H1 (cell line): ENCODE measurements around the gene TBX4. TPM values are rescaled to one million over a fixed set of nuclear protein-coding genes. Genes with fewer than 3 reads are reported as not detected.
A peak's percentile ranks its signal among the peaks of the same experiment; 100 is the strongest.

Experiments used
- CTCF ChIA-PET: fragments of 300-600 bp; sonication (Branson Sonifier 250); formaldehyde crosslinking; loops from one replicate; lab custom pipeline; 2021; ENCODE audit not compliant: partially characterized antibody; lab: Charles Lee
- POLR2A ChIA-PET: fragments of 300-600 bp; sonication (Branson Sonifier 250); formaldehyde crosslinking; loops from one replicate; lab custom pipeline; 2021; ENCODE audit warnings: inconsistent platforms; ENCODE audit not compliant: partially characterized antibody; lab: Charles Lee
- DNase-seq, 2 experiments: peaks; one replicate each; pipeline versions ENCODE4 v3.0.0 to v3.0.0-alpha.2; 2010 to 2022; ENCODE audit warnings: low spot score in 2 of 2, low read depth in 1 of 2, mixed read lengths in 1 of 2
- FAIRE-seq: peaks from 2 replicates; lab custom pipeline; 2011; peaks lifted over from hg19 to GRCh38; lab: Jason Lieb, UNC
- H2AFZ ChIP-seq: 2 replicates; pipeline ENCODE4 v1.8.1; 2012; ENCODE audit warnings: low read length, inconsistent platforms
- H2AK5ac ChIP-seq: 2 replicates; pipeline ENCODE4 v1.6.1; 2013; ENCODE audit warnings: low read depth, low read length
- H2BK120ac ChIP-seq: replicated peaks from 2 replicates; pipeline ENCODE3; 2013; ENCODE audit warnings: low read depth, low read length, inconsistent platforms
- H2BK12ac ChIP-seq: 2 replicates; pipeline ENCODE4 v1.6.1; 2013; ENCODE audit warnings: low read depth, low read length
- H2BK15ac ChIP-seq: 2 replicates; pipeline ENCODE4 v1.6.1; 2013; ENCODE audit warnings: low read length
- H2BK20ac ChIP-seq: 2 replicates; pipeline ENCODE4 v1.6.1; 2013; ENCODE audit warnings: low read length
- H2BK5ac ChIP-seq: 2 replicates; pipeline ENCODE4 v1.6.1; 2013; ENCODE audit warnings: low read depth, low read length
- H3K14ac ChIP-seq: 2 replicates; pipeline ENCODE4 v1.6.1; 2013; ENCODE audit warnings: inconsistent platforms; ENCODE audit not compliant: insufficient read length
- H3K18ac ChIP-seq: 2 replicates; pipeline ENCODE4 v1.6.1; 2013; ENCODE audit warnings: low read length; ENCODE audit errors: extremely low read depth
- H3K23ac ChIP-seq: 2 replicates; pipeline ENCODE4 v1.6.1; 2013; ENCODE audit warnings: inconsistent platforms; ENCODE audit not compliant: insufficient read length
- H3K23me2 ChIP-seq: 2 replicates; pipeline ENCODE4 v1.6.1; 2013; ENCODE audit warnings: low read depth, low read length
- H3K27ac ChIP-seq: 2 replicates; pipeline ENCODE4 v1.6.1; 2011; ENCODE audit warnings: low read depth, low read length, inconsistent platforms
- H3K27me3 ChIP-seq, 4 experiments: replicated peaks in 1 of 4; 1 replicate in 1 of 4; 2 replicates in 3 of 4; pipeline versions ENCODE4 v1.6.1 to v1.8.1; 2011 to 2013; ENCODE audit warnings: low read length in 3 of 4, mild to moderate bottlenecking in 3 of 4, inconsistent platforms in 2 of 4, mixed read lengths in 2 of 4, moderate library complexity in 1 of 4; ENCODE audit not compliant: control insufficient read depth in 3 of 4, insufficient read depth in 3 of 4; ENCODE audit errors: extremely low read depth in 1 of 4
- H3K36me3 ChIP-seq, 4 experiments: 2 replicates each; pipeline versions ENCODE4 v1.6.1 to v1.8.1; 2011 to 2013; ENCODE audit warnings: mild to moderate bottlenecking in 4 of 4, low read length in 3 of 4, moderate library complexity in 2 of 4, control low read depth in 1 of 4, inconsistent platforms in 1 of 4; ENCODE audit not compliant: insufficient read depth in 4 of 4, control insufficient read depth in 2 of 4
- H3K4ac ChIP-seq: replicated peaks from 2 replicates; pipeline ENCODE3; 2013; ENCODE audit warnings: low read length, low read depth, mixed read lengths, inconsistent platforms; ENCODE audit not compliant: insufficient read length
- H3K4me1 ChIP-seq, 4 experiments: replicated peaks in 1 of 4; 1 replicate in 1 of 4; 2 replicates in 3 of 4; pipeline versions ENCODE4 v1.6.1 to v1.8.1; 2011 to 2013; ENCODE audit warnings: low read length in 3 of 4, inconsistent platforms in 2 of 4, mixed read lengths in 1 of 4; ENCODE audit not compliant: insufficient read depth in 4 of 4, control insufficient read depth in 3 of 4
- H3K4me2 ChIP-seq, 2 experiments: 2 replicates each; pipeline versions ENCODE4 v1.6.1 to v1.8.1; 2011 to 2013; ENCODE audit warnings: low read depth in 2 of 2, low read length in 2 of 2, control low read depth in 1 of 2, inconsistent platforms in 1 of 2, mild to moderate bottlenecking in 1 of 2; ENCODE audit not compliant: insufficient read depth in 1 of 2
- H3K4me3 ChIP-seq, 4 experiments: fragments of 200-600, 300-600 bp in 1 of 4; sonication (generic), shearing (Covaris generic), sonication (Bioruptor Twin) in 1 of 4; 2 replicates each; pipeline versions ENCODE4 v1.5.1 to v1.8.1; 2011 to 2016; ENCODE audit warnings: low read length in 4 of 4, low read depth in 3 of 4, control low read depth in 2 of 4, inconsistent platforms in 2 of 4, mild to moderate bottlenecking in 2 of 4, mixed read lengths in 1 of 4, moderate library complexity in 1 of 4; ENCODE audit not compliant: insufficient read depth in 2 of 4; ENCODE audit errors: extremely low read depth in 1 of 4
- H3K56ac ChIP-seq: replicated peaks from 2 replicates; pipeline ENCODE3; 2013; ENCODE audit warnings: low read depth, mild to moderate bottlenecking, mixed read lengths, low read length, inconsistent platforms; ENCODE audit not compliant: insufficient read length
- H3K79me1 ChIP-seq: 2 replicates; pipeline ENCODE4 v1.6.1; 2013; ENCODE audit warnings: low read depth, low read length, control low read depth
- H3K79me2 ChIP-seq, 2 experiments: 2 replicates each; pipeline versions ENCODE4 v1.6.1 to v1.8.1; 2012 to 2013; ENCODE audit warnings: low read length in 2 of 2, mild to moderate bottlenecking in 2 of 2, inconsistent platforms in 1 of 2; ENCODE audit not compliant: insufficient read depth in 2 of 2, control insufficient read depth in 1 of 2
- H3K9ac ChIP-seq, 4 experiments: replicated peaks in 1 of 4; 1 replicate in 1 of 4; 2 replicates in 3 of 4; pipeline versions ENCODE4 v1.6.1 to v1.8.1; 2011 to 2013; ENCODE audit warnings: low read depth in 3 of 4, low read length in 3 of 4, control low read depth in 2 of 4, mild to moderate bottlenecking in 2 of 4, moderate library complexity in 2 of 4, inconsistent platforms in 1 of 4; ENCODE audit errors: extremely low read depth in 1 of 4
- H3K9me3 ChIP-seq, 2 experiments: 2 replicates each; pipeline versions ENCODE4 v1.6.1 to v1.8.1; 2012 to 2013; ENCODE audit warnings: mild to moderate bottlenecking in 2 of 2, moderate library complexity in 2 of 2, control low read depth in 1 of 2, inconsistent platforms in 1 of 2, low read depth in 1 of 2, low read length in 1 of 2, mixed read lengths in 1 of 2; ENCODE audit not compliant: insufficient read depth in 2 of 2
- H4K20me1 ChIP-seq, 2 experiments: replicated peaks in 1 of 2; 2 replicates each; pipeline versions ENCODE3 to v1.8.1; 2011 to 2013; ENCODE audit warnings: inconsistent platforms in 2 of 2, low read length in 2 of 2, mild to moderate bottlenecking in 1 of 2; ENCODE audit not compliant: insufficient read depth in 2 of 2, control insufficient read depth in 1 of 2
- H4K5ac ChIP-seq: 2 replicates; pipeline ENCODE4 v1.6.1; 2013; ENCODE audit warnings: low read length, low read depth, mixed read lengths, inconsistent platforms; ENCODE audit not compliant: insufficient read length
- H4K8ac ChIP-seq: 2 replicates; pipeline ENCODE4 v1.8.0; 2013; ENCODE audit warnings: mild to moderate bottlenecking, moderate library complexity, low read length, inconsistent platforms; ENCODE audit not compliant: insufficient read depth; ENCODE audit errors: extremely low read depth
- H4K91ac ChIP-seq: replicated peaks from 2 replicates; pipeline ENCODE3; 2013; ENCODE audit warnings: low read length, mixed read lengths, inconsistent platforms; ENCODE audit not compliant: insufficient read length
- ASH2L ChIP-seq: fragments of 200-600, 300-600 bp; sonication (generic); IDR thresholded peaks from one replicate; pipeline ENCODE4 v1.7.1; 2017; ENCODE audit warnings: low read length
- BACH1 ChIP-seq: IDR thresholded peaks from 2 replicates; pipeline ENCODE4 v1.6.1; 2012; ENCODE audit warnings: low read length, improper control_type of control experiment
- CBX8 ChIP-seq: fragments of 300-800, 300-1000 bp; sonication (generic); IDR thresholded peaks from 2 replicates; pipeline ENCODE4 v1.7.1; 2016; ENCODE audit warnings: low read depth, low read length, borderline replicate concordance
- CHD2 ChIP-seq: IDR thresholded peaks from 2 replicates; pipeline ENCODE4 v1.6.1; 2012; ENCODE audit warnings: low read length, improper control_type of control experiment
- CREB1 ChIP-seq: IDR thresholded peaks from 2 replicates; pipeline ENCODE4 v1.6.1; 2012; ENCODE audit warnings: inconsistent platforms
- EGR1 ChIP-seq: IDR thresholded peaks from 2 replicates; pipeline ENCODE4 v1.6.1; 2011; ENCODE audit warnings: low read depth, low read length, borderline replicate concordance
- EP300 ChIP-seq, 2 experiments: IDR thresholded peaks; 1 replicate in 1 of 2; 2 replicates in 1 of 2; pipeline ENCODE4 v1.6.1; 2011 to 2012; ENCODE audit warnings: low read depth in 2 of 2, low read length in 2 of 2, mild to moderate bottlenecking in 2 of 2, borderline replicate concordance in 1 of 2, inconsistent platforms in 1 of 2, moderate library complexity in 1 of 2
- EZH2 ChIP-seq: fragments of 200-600 bp; sonication (generic); IDR thresholded peaks from 2 replicates; pipeline ENCODE4 v1.7.1; 2012; ENCODE audit warnings: low read depth, mild to moderate bottlenecking, moderate library complexity, low read length, inconsistent platforms; ENCODE audit not compliant: severe bottlenecking
- GABPA ChIP-seq: IDR thresholded peaks from 2 replicates; pipeline ENCODE4 v1.6.1; 2011; ENCODE audit warnings: mild to moderate bottlenecking, low read length, moderate library complexity, borderline replicate concordance; ENCODE audit not compliant: insufficient read depth
- MAX ChIP-seq: IDR thresholded peaks from 2 replicates; pipeline ENCODE4 v1.6.1; 2012; ENCODE audit warnings: inconsistent platforms
- RXRA ChIP-seq: IDR thresholded peaks from 2 replicates; pipeline ENCODE4 v1.6.1; 2011; ENCODE audit warnings: low read depth, mild to moderate bottlenecking, low read length, moderate library complexity; ENCODE audit not compliant: insufficient read depth
- SIN3A ChIP-seq, 2 experiments: IDR thresholded peaks in 1 of 2; conservative IDR thresholded peaks in 1 of 2; 2 replicates each; pipeline ENCODE4 v1.6.1; 2011 to 2012; ENCODE audit warnings: low read length in 2 of 2, improper control_type of control experiment in 1 of 2, low read depth in 1 of 2, mild to moderate bottlenecking in 1 of 2
- TCF12 ChIP-seq: IDR thresholded peaks from 2 replicates; pipeline ENCODE4 v1.6.1; 2011; ENCODE audit warnings: low read depth, mild to moderate bottlenecking, low read length
- WGBS, 2 experiments: shearing (Covaris generic) in 1 of 2; methylation state at CpG; one replicate each; pipeline versions ENCODE4 v1.1.6 to v1.1.7; 2013 to 2015; ENCODE audit warnings: low lambda C conversion rate in 2 of 2, mixed read lengths in 2 of 2, inconsistent platforms in 1 of 2, low coverage in 1 of 2, missing lambda C conversion rate in 1 of 2; ENCODE audit not compliant: insufficient replicate concordance in 2 of 2, insufficient coverage in 1 of 2, insufficient read length in 1 of 2; ENCODE audit errors: extremely low coverage in 1 of 2, missing lambda C conversion rate in 1 of 2; 5-methylcytosine and 5-hydroxymethylcytosine counted together
- polyA plus RNA-seq, 7 experiments: library from polyadenylated mRNA; depleted of rRNA in 3 of 7; stranded (reverse) in 5 of 7; unstranded in 2 of 7; fragments of >200 nt in 5 of 7; fragments of 200-250 nt in 2 of 7; gene quantifications; 1 replicate in 5 of 7; 2 replicates in 1 of 7; 4 replicates in 1 of 7; pipeline versions ENCODE4 v1.2.1 to v1.2.3, GENCODE V29; 2011 to 2013; ENCODE audit warnings: missing spikeins in 2 of 7, mixed read lengths in 2 of 7
- total RNA-seq: library from RNA; stranded (reverse); fragmentation: NEBNext Ultra II Directional; extraction: Animal tissue kit (Norgen Biotek cat#: 25700); gene quantifications from 2 replicates; pipeline ENCODE4 v1.2.1, GENCODE V29; 2021

The TBX4 gene
- total and polyA plus RNA-seq, 2 of the 8 experiments (the other 6 are each of a cell fraction or from before 2014, with no cell fraction given), result 0.02 TPM; not detected in 1

- H4K8ac ChIP-seq, result no peak overlapping the region
- no peak for FAIRE-seq
- DNase-seq, result no peak
- WGBS, 2 experiments, result 89% methylated on average over 9 of the region's 9 CpGs; no CpG with 5 or more reads in 1 of the 2 experiments
- H4K5ac ChIP-seq, result no peak overlapping the region
- no peak overlapping the region for H2BK120ac ChIP-seq
- no peak overlapping the region for H3K27ac ChIP-seq
- H4K91ac ChIP-seq, result no peak overlapping the region
- H4K20me1 ChIP-seq, result no peaks in the 10 kb centered on the region
- no peaks in the 10 kb centered on the region for H3K79me2 ChIP-seq
- H3K79me1 ChIP-seq, result no peaks in the 10 kb centered on the region
- H3K18ac ChIP-seq, result no peak overlapping the region
- H3K56ac ChIP-seq, result no peak overlapping the region
- no peak overlapping the region for H2BK5ac ChIP-seq
- H2BK15ac ChIP-seq, result no peak overlapping the region
- CTCF ChIA-PET, result interaction anchor here (1.2 to 5.7 kb wide), 5 partner anchors 10 to 54 kb away, joined by 6 to 34 read pairs (median 9); no protein-coding TSS in a partner anchor
- no peak overlapping the region for H3K23ac ChIP-seq
- H2BK12ac ChIP-seq, result no peak overlapping the region
- no peak overlapping the region for H3K4me2 ChIP-seq
- no peaks in the 10 kb centered on the region for H3K23me2 ChIP-seq
- H3K9ac ChIP-seq, result no peak overlapping the region
- no peak overlapping the region for H3K4me3 ChIP-seq
- H3K4me1 ChIP-seq, result peaks cover 0 to 3% (median 2%) of the 10 kb centered on the region in 4 experiments; a peak in 3 of 7 replicates
- H3K4ac ChIP-seq, result peak overlapping the region; percentile 19
- no peaks in the 10 kb centered on the region for H3K27me3 ChIP-seq
- no peak overlapping the region for H3K14ac ChIP-seq
- H2AFZ ChIP-seq, result peak overlapping the region; percentile 94; the same call in 1 of the 2 replicates
- POLR2A ChIA-PET, result interaction anchor here (0.6 to 0.7 kb wide), 2 partner anchors 63 to 579 kb away, joined by 3 to 4 read pairs; no protein-coding TSS in a partner anchor
- H3K9me3 ChIP-seq, result no peaks in the 10 kb centered on the region
- H2AK5ac ChIP-seq, result no peak overlapping the region
- no peak overlapping the region for H2BK20ac ChIP-seq
- no peaks in the 10 kb centered on the region for H3K36me3 ChIP-seq
- TF ChIP-seq CBX8 (no peak), EP300 (IDR thresholded peaks at IDR 0.05; ENCODE audit: borderline replicate concordance in 1 of 2, low read depth in 2 of 2, low read length in 2 of 2) (no peak), SIN3A (conservative IDR thresholded peaks at IDR 0.05 in 1 of 2, IDR thresholded peaks at IDR 0.05 in 1 of 2; ENCODE audit: low read depth in 1 of 2, low read length in 2 of 2) (no peak), TCF12 (no peak), ASH2L (no peak), BACH1 (no peak), EZH2 (no peak), MAX (no peak), CREB1 (no peak), RXRA (no peak), EGR1 (no peak), CHD2 (no peak), GABPA (no peak)
These were observed 44.9 kb downstream of the TBX4 start for GRCh38 chr17:61496957-61497653.
